ENCODE measurements around the gene BTNL9.

DNA sequence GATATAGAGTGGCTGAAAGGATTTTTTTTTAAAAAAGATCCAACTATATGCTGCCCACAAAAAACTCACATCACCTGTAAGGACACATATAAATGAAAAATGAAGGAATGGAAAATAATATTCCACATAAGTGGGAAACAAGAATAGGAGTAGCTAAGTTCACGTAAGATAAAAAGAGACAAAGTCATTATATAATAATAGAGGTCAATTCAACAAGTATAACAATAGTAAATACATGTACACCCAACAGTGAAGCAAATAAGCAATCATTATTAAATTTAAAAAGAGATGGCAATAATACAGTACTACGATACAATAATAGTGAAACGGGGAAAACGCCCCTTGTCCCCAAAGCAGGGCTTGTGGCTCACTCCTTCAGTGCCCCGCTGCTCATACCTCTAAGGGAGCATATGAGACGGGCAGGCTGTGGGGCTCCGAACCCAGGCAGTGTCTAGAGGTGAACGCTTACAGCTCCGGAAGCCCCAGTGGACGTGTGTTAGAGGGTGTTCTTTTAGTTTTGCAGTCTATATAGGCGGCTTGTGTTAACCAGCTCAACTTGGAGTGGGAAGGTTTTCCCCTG is 12.5 kb upstream of the BTNL9 start:
- TF ChIP-seq POLR2A (IDR thresholded peaks at IDR 0.05; ENCODE audit: low read depth, low read length) (no peak), PAX5 (IDR thresholded peaks at IDR 0.05; ENCODE audit: insufficient read depth, low read length, severe bottlenecking) (no peak)

Data from GM12891 (cell line).